NCI-H510A (cell line): ENCODE measurements around the gene HLA-F.

Experiments used
- DNase-seq: peaks from one replicate; lab custom pipeline; 2025; lab: John Stamatoyannopoulos, UW

HLA-F gene

DNA sequence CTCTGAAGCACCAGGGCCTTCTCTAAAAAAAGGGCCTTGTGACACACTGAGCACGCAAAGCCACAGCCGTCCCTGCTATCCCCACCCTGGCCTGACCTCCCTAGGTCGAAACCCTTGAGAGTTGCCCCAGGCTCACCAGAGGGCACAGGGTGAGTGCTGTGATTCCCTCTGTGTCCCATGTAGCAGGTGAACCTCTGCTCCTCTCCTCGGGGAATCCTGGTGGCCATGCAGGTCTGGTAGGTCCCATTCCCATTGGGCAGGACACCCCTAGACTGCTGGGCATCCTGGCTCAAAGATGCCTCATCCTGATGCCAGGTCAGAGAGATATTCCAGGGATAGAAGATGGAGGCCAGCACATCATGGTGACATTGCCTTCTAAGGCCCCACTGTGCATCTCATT is 20.9 kb downstream of the HLA-F start:
- no peak for DNase-seq

DNA sequence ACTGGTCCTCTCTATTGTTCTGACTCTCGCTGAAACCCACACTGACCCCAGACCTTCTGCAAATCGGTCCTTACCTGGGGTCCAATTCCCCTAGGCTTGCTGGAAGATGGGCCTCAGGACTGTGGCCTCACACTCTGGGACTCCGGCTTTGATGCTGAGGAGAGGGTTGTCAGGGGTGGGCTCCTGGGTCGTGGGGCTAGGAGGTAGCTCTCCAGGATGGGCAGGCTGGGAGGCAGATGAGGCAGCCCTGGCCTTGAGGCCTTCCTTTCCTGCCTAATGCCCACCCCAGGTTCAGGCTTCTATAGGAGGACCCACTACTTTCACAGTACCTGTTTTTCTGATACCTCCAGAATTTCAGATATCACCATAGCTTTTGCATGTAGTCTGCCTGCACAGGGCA is 21.4 kb downstream of the HLA-F start:
- no peak for DNase-seq

DNA sequence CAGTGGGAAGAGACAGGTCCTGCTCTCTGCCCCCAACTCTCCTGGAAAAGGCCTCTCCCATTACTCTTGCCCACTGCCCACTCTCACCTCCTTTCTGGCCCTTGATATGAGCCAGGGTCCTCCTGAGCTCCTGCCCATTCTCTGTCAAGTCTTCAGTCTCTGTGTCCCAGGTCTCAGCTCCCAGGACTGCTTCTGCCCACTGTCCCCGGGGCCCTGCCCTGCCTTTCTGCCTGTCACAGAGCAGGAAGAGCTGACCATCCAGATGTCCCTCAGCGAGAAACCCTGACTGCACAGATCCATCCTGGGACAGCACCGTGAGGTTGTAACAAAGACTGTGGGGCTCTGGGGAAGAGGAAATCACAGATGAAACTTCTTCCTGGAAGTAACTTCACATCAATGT is 22.2 kb downstream of the HLA-F start:
- no peak for DNase-seq

DNA sequence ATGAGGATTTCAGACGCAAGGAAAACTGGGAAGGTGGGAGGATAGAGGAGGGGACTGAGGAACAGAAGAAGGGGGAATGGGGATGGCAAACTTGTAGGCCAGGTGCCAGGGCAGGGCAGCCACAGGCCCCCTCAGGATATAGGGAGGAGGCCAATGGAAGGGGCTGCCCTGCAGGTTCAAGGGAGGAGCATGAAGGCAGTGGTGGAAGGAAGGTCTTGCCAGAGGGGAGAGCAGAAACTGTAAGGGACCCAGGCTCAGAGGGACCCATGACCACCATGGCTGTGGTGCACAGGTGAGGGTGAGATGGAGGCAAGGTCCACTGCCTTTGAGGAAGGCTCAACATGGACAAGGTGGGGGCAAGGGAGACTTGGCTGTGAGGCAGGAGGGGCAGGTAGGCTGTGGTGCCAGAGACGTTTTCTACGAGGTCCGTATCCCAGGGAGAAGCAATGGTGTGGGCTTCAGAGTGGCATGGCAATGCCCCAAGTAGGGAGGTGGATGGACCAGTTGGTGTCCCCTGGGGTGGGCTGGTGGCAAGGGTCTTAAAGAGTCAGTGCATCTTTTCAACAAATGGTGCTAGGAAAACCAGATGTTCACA is 22.7 kb downstream of the HLA-F start:
- DNase-seq = no peak

DNA sequence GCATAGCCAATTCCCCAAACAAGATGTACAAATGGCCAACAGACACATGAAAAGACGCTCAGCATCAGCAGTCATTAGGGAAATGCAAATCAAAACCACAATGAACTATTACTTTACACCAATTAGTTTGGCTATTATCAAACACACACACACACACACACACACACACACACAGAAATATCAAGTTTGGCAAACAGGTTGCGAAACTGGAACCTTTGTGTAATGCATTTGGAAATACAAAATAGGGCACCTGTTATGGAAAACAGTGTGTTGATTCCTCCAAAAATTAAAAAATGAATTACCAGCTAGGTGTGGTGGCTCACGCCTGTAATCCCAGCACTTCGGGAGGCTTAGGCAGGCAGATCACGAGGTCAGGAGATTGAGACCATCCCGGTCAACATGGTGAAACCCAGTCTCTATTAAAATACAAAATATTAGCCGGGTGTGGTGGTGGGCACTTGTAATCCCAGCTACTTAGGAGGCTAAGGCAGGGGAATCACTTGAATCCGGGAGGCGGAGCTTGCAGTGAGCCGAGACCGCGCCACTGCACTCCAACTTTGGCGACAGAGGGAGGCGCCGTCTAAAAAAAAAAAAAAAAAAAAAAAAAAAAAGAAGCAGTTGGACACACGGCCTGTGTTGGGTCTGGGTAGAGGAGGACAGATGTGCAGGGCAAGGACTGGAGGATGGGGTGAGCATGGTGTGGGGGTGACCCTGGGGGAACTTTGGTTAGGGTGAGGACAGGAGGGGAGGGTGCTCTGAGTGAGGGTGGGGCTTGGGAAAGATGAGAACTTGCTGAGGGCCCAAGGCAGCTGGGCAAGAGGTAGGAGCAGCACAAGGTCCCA is 23.8 kb downstream of the HLA-F start:
- no peak for DNase-seq

DNA sequence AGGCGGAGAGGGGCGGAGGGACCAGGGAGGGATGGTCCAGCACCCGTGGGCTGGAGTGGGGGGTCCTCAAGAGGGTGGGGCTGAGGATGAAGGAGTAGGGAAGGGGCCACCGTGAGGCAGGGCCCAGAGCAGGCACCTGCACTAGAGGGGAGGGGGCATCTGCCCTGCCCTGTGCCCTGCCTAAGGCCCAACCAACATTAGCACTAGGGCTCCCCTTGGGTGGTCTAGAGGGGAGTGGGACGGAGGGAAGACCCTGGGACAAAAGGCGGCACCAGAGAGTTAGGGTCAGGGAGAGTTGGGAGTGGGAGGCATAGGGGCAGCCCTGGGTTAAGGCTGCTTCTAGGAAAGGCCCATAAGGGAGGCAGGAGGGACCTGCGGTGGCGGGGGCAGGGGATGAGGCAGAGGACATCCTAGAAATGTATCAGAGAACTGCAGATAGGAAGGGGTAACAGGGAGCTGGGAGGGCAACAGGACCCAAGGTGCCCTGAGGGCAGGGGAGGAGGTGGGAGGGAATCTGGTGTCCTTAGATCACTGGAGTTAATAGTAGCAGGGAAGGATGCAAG is 24.5 kb downstream of the HLA-F start:
- DNase-seq = no peak

DNA sequence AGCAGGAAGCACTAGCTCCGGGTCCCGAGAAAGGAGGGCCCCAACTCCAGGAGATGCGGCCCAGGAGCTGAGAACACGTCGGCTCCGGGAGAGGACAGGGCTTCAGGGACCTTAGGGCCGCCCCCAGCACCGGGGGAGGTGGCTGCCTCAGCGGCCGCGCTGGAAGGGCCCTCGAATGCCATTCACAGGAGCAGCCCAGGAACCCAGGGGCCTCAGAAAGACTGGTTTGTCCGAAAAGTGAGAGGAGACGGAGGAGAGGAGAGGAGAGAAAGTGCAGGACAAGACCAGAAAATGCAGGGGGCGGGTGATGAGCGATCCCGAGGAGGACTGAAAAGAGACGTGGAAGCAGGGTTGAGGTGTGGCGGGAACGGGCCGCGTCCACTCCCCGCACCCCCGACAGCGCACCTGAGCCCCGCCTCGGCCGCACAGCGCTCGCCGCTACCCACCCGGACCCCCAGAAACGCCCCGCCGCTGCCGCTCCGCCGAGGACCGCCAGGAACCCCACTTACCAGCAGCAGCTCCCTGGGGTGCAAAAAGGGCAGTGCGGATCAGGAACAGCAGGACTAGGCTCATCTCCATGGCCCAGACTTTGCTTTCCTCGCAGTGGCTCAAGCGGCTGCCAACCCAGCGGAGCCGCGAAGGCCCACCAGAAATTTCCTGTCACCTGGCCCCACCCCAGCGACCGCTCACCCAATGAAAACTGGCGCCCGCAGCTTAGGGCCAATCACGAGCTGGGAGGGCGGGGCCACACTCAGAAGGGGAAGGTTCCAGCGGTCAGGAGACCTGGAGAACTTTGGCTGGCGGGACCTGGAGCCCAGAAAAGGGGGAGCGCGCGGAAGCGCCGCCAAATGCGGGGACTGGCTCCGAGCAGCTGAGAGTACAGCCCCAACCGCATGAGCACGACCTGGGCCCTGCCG is 25.4 kb downstream of the HLA-F start:
- DNase-seq = no peak

DNA sequence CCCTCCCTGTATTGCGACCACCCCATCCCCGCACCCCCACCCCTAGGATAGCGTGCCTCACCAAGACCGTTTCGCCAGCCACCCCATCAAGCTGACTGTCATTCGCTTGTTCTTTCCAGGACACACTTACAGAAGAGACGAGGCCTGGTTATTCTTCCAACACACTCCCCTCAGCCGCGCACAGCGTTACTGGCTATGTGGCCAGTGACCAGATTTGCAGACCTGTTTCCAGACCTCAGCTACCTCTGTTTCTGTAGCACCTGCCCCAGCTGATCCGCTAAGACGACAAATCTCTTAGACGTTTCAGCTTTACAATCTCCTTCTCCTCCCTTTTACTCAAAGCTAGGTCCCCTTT is 26.1 kb downstream of the HLA-F start:
- no peak for DNase-seq

DNA sequence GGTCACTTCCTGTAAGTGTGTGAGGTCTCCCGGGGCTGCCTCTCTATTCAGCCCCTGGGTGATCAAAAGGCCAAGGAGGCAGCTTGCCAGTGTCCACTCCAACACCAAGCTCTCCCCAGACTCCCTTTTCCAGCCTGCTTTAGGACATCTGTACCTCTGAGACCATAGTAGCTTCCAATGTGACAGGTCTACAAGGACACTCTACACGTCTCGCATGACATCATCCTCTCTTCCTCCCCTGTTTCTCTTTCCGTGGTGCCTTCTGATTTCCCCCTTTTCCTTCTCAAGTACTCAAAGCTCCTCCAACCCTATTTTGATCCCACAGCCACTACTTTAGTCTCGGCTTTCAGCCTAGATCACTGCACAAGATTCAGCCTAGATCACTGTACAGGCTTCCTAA is 26.4 kb downstream of the HLA-F start:
- no peak for DNase-seq

DNA sequence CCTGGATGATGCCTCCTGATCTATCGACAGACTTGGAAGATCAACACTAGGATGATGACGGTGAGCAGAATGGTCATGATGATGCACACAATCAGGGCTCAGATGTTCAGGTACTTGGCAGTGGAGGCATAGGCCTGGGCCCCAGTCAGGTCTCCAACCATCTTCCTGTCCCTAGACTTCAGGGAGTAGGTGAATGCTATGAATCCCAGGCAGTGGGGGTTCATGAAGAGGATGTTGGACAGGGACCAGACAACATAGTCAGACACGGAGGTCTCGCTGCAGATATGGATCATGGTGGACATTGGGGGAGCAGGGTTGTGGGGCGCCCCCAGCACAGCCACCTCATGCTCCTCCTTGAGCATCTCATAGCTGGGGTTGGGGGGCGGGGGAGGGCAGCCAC is 27.5 kb downstream of the HLA-F start:
- DNase-seq = no peak

DNA sequence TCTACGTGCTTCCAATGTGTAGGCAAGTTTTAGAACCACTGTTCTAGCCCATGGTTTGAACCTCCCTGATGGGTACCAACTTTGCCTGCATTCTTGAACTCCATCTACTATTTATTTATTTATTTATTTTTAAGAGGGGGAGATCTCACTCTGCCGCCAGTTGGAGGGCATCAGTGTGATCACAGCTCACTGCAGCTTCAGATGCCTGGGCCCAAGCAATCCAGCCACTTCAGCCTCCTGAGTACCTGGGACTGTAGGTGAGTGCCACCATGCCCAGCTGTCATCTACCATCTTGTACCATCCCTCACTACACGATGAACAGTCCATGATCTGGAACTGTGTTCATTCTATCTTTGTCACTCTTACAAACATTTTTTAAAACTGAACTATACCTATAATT is 28.2 kb downstream of the HLA-F start:
- no peak for DNase-seq

DNA sequence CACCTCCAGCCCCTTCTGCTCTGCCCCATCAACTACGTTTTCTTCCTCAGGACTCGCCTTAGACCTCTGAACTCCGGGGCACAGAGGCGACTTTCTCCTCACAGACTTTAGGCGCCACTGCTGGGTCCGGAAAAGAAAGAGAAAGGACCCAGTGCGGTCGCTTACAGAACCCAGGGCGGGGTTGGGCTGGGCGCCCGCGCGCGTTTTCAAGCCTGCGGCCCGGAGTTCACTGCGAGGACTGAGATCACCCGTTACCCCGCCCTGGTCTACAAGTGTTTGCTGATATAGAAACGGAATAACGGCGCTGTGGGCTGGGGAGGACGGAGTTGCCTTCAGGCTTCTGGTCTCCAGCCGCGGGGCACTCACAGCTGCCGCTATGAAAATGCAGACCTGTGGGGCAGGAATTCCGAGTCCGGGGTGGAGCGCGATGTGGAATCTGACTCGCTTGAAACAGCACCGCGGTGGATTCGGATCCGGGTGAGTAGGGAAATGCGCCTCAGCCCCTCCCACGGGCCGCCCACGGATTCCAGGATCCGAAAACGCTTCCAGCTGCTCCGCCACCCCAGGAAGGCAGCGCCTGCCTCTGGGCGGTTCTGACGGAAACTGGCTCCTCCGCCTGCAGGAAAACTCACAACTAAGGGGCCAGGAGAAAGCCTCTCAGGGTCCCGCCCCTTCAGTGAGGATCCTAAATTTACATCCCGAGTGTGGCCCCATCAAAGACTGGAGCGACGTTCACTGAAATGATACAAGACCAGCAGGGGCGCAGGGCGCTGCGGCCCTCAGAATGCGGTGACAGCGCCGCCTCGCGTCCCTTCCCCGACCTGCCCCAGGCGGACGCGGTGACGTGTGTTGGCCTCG is 29.4 kb downstream of the HLA-F start:
- no peak for DNase-seq

DNA sequence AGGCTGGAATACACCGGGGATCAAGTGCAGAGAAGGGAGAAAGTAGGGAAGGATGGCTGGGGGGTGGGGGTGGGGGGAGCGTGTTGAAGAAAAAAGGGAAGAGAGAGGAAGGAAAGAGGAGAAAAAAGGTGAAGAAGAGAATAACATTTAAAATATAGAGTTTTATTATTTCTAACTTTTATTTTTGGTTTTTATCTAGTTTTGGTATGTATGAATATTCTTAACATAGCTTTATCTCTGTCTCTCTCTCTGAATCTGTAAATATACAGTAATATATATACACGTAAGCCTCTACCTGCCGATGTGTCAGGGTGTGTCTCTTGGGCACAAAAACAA is 30.0 kb downstream of the HLA-F start:
- no peak for DNase-seq

DNA sequence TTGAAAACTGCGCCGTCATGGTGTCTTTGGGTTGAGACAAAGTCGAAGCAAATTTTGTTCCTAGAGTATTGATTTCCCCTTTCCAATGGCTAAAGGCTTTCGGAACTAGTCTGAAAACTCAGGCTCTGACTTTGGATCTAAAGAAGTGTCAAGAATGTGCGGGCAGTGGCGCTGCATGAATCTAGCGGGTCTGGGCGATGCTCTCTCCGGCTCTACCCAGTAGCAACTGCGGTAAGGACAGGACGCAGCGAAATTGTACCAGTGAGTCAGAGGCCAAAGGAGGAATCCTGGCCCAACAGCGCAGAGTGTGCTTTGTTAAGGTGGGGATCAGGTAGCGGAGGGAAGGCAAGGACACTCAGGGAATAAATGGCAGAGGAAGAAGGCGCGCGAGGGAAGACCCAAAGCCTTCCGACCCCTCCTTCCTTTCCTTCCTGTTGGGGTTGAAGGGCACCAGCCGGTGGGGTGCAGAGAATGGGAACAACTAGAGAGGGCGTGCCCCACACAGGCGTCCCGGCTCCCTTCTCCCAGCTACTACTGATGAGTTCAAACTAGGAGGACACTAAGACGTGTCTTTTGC is 32.1 kb downstream of the HLA-F start:
- no peak for DNase-seq

DNA sequence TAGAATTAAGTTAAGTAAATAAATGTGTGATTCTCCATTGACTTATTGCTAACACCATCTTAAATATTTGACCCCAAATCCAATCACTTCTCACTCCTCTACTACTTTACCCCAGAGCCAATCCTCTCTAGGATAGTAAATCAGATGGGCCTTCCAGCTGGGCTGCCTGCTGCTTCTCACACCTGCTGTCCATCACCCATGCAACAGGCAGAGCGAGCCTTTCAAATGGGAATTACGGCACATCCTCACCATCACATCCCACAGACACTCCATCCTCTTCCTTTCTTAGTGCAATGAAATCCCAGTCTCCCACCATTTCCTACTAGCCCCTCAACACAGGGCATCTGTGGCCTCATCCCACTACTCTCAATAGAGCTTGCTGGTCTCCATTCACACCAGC is 34.0 kb downstream of the HLA-F start:
- DNase-seq = no peak

DNA sequence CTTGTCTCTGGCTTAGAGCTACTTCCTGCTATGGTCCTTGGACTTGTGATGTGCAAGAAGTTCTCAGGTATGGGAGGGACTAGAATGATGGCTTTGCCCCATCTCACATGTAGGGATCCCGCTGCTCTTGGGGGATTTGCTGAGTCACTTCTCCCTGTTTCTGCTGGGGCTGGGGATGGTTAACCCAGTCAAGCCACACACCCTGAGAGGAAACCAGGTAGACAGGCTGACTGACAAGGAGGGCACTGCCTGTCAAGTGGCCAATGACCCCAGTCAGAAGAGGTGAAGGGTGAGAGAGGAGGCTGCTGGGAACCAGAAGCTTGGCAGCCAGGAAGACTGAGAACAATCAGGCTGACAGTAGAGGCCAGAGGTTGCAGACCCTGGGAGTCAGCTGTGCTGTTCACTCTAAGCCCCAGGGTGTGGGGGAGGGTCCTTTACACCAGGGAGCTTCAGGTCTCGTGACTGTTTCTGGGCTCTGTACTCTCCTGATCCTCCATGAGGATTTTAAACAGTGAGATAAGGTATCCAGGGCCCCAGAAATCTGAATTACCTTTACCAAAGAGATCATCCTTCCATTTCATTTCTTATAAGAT is 34.6 kb downstream of the HLA-F start:
- DNase-seq = no peak

DNA sequence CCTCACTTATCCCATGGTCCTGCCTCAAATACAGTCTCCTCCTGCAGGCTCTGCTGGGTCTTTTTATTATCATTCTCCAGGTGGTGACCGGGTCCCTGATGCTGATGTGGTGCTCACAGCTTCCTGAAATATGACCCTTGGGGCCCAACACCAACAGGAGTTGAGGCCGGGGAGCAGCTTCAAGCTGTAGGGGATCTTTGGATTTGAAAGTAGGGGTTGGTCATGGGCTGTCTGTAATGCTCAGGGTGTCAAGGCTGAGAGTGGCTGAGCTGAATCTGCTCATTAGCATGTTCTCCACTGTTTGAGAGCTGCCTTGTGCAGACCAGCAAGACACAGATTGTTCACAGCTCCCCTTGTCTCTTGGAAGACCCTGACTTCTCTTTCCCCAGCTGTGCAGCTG is 35.5 kb downstream of the HLA-F start:
- no peak for DNase-seq

DNA sequence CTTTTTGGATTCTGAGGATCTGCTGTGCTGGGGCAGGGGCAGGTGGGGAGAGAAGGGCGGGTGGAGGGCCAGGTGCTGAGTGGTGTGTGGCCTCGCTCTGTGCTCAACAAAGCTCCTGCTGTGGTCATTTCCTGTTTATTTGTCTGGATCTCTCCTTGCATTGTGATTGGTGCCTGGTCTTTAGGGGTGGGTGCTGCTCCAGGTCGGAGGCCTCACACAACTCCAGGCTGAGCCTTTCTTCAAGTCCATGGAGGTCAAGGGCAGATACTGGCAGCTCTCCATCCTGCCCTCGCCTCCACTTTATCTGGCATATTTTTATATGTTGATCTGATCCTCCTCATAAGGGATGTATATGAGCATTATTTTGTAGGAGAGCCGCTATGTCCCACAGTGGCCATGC is 36.2 kb downstream of the HLA-F start:
- DNase-seq = no peak

DNA sequence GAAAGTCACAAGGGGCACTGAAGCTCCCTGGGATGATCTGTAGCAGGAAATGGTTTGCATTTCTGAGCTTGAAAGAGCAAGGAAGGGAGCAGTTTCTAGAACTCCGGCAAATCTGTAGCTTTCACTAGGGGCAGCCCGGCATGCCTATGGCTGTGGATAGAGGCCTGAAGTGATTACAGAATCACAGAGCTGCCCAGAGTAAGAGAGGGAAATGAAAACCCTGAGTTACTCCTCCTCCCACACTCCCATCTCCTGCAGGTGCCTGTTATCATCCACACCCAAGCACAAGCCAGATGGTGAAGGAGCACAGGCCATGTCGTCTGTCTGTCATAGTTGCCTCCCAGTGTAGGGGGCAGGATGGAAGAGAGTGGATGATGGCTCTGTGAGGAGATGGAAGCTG is 37.1 kb downstream of the HLA-F start:
- DNase-seq = no peak

DNA sequence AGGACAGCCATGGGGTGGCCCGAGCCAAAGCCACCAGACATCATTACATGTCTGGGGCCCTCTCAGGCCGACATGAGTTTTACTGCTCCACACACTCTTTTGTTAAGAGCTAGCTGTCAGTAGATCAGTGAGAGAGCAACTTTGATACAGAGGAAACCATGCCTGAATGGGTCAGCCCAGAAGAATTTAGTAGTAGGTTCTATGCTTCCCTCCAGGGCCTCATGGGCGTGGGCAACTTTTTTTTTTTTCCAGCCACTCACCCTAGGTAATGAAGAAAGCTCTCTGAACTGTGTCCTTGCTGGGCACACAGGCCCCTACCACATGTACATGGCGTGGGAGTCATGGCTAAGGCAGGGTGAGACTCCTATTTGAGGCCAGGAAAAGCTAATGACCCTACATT is 38.8 kb downstream of the HLA-F start:
- no peak for DNase-seq

DNA sequence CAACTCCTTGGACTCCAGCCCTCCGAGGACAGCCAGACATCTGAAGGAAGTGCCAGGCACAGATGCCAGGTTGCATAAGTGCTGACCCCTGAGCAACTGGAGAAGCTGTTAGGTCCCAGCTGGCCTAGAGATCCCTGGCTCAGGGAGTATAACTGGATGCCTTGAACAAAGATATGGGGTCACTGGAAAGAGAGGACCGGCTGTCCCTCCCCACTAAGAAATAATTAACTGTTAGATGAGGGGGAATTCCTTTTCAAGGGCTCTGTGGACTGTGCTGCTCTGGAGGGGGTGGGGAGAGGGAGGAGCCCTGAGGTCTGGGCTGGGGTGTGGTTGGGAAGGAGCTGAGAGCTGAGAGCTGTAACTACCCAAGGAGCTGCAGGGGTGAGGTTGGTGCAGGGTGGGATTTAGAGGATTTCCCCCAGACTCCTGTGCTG is 39.6 kb downstream of the HLA-F start:
- no peak for DNase-seq
